WTC11 (cell line): ENCODE results near the gene ZNF564. TPM values are rescaled to one million over a fixed set of nuclear protein-coding genes. Genes with fewer than 3 reads are reported as not detected.

ENCODE experiments used
- ARID4B ChIP-seq: sonication (generic); formaldehyde crosslinking; IDR thresholded peaks from 2 replicates; pipeline ENCODE4 v1.8.0; 2023; ENCODE audit warnings: missing genetic modification reagents, mild to moderate bottlenecking, borderline replicate concordance
- ATF6 ChIP-seq: sonication (generic); formaldehyde crosslinking; IDR thresholded peaks from 2 replicates; pipeline ENCODE4 v1.8.1; 2023; ENCODE audit warnings: mild to moderate bottlenecking, missing genetic modification reagents
- CREB1 ChIP-seq: sonication (generic); formaldehyde crosslinking; IDR thresholded peaks from 2 replicates; pipeline ENCODE4 v1.8.0; 2023; ENCODE audit warnings: mild to moderate bottlenecking, missing genetic modification reagents
- E2F1 ChIP-seq: sonication (generic); formaldehyde crosslinking; IDR thresholded peaks from 2 replicates; pipeline ENCODE4 v1.8.0; 2022; ENCODE audit warnings: mild to moderate bottlenecking, missing genetic modification reagents
- ELF4 ChIP-seq: sonication (generic); formaldehyde crosslinking; IDR thresholded peaks from 2 replicates; pipeline ENCODE4 v1.8.1; 2022; ENCODE audit warnings: low read depth, mild to moderate bottlenecking, moderate library complexity, missing genetic modification reagents
- ESRRA ChIP-seq: sonication (generic); formaldehyde crosslinking; IDR thresholded peaks from 2 replicates; pipeline ENCODE4 v1.8.1; 2022; ENCODE audit warnings: mild to moderate bottlenecking, missing genetic modification reagents, borderline replicate concordance
- ETV6 ChIP-seq: sonication (generic); formaldehyde crosslinking; IDR thresholded peaks from 2 replicates; pipeline ENCODE4 v1.8.1; 2022; ENCODE audit warnings: mild to moderate bottlenecking, missing genetic modification reagents
- FOXK1 ChIP-seq: sonication (generic); formaldehyde crosslinking; IDR thresholded peaks from 2 replicates; pipeline ENCODE4 v1.8.0; 2022; ENCODE audit warnings: mild to moderate bottlenecking, moderate library complexity, missing genetic modification reagents
- FOXP1 ChIP-seq: sonication (generic); formaldehyde crosslinking; IDR thresholded peaks from 2 replicates; pipeline ENCODE4 v1.8.0; 2022; ENCODE audit warnings: missing genetic modification reagents, mild to moderate bottlenecking, moderate library complexity, borderline replicate concordance
- GRHL2 ChIP-seq: fragments of 250-450 bp; sonication (Bioruptor Pico); IDR thresholded peaks from 2 replicates; pipeline ENCODE4 v1.8.0; 2022; ENCODE audit warnings: mild to moderate bottlenecking, moderate library complexity; ENCODE audit not compliant: insufficient replicate concordance, severe bottlenecking
- GTF2I ChIP-seq: fragments of 250-450 bp; sonication (Bioruptor Pico); conservative IDR thresholded peaks from 2 replicates; pipeline ENCODE4 v1.4.0; 2021; ENCODE audit warnings: mild to moderate bottlenecking
- HMGA2 ChIP-seq: fragments of 250-450 bp; sonication (Bioruptor Pico); IDR thresholded peaks from 2 replicates; pipeline ENCODE4 v1.4.0; 2021; ENCODE audit warnings: mild to moderate bottlenecking, moderate library complexity
- JAZF1 ChIP-seq: fragments of 250-450 bp; sonication (Bioruptor Pico); IDR thresholded peaks from 2 replicates; pipeline ENCODE4 v1.9.0; 2021; ENCODE audit warnings: moderate library complexity, mild to moderate bottlenecking, inconsistent platforms
- MXD4 ChIP-seq: fragments of 250-450 bp; sonication (Bioruptor Pico); IDR thresholded peaks from 2 replicates; pipeline ENCODE4 v1.8.0; 2021; ENCODE audit warnings: mild to moderate bottlenecking, moderate library complexity, borderline replicate concordance
- NFE2L1 ChIP-seq: sonication (generic); formaldehyde crosslinking; IDR thresholded peaks from 2 replicates; pipeline ENCODE4 v1.8.1; 2023; ENCODE audit warnings: missing genetic modification reagents
- NFYB ChIP-seq: sonication (generic); formaldehyde crosslinking; conservative IDR thresholded peaks from 2 replicates; pipeline ENCODE4 v1.8.0; 2022; ENCODE audit warnings: low read depth, missing genetic modification reagents
- NR2C2 ChIP-seq: sonication (generic); formaldehyde crosslinking; IDR thresholded peaks from 2 replicates; pipeline ENCODE4 v1.8.0; 2022; ENCODE audit warnings: mild to moderate bottlenecking, missing genetic modification reagents
- RELA ChIP-seq: sonication (generic); formaldehyde crosslinking; IDR thresholded peaks from 2 replicates; pipeline ENCODE4 v1.8.1; 2022; ENCODE audit warnings: missing genetic modification reagents, mild to moderate bottlenecking, borderline replicate concordance
- TCF7 ChIP-seq: sonication (generic); formaldehyde crosslinking; IDR thresholded peaks from 2 replicates; pipeline ENCODE4 v1.8.0; 2022; ENCODE audit warnings: mild to moderate bottlenecking, low read depth, missing genetic modification reagents, moderate library complexity
- ZNF121 ChIP-seq: sonication (generic); formaldehyde crosslinking; IDR thresholded peaks from 2 replicates; pipeline ENCODE4 v1.8.0; 2023; ENCODE audit warnings: missing genetic modification reagents
- ZNF232 ChIP-seq: sonication (generic); formaldehyde crosslinking; IDR thresholded peaks from 2 replicates; pipeline ENCODE4 v1.8.0; 2022; ENCODE audit warnings: mild to moderate bottlenecking, missing genetic modification reagents
- ZNF281 ChIP-seq: sonication (generic); formaldehyde crosslinking; IDR thresholded peaks from 2 replicates; pipeline ENCODE4 v1.8.0; 2023; ENCODE audit warnings: mild to moderate bottlenecking, missing genetic modification reagents
- ZNF396 ChIP-seq: fragments of 250-450 bp; sonication (Bioruptor Pico); IDR thresholded peaks from 2 replicates; pipeline ENCODE4 v1.8.0; 2021; ENCODE audit warnings: mild to moderate bottlenecking, moderate library complexity, borderline replicate concordance
- ZNF425 ChIP-seq: fragments of 250-450 bp; sonication (Bioruptor Pico); conservative IDR thresholded peaks from 2 replicates; pipeline ENCODE4 v1.9.0; 2021; ENCODE audit warnings: mild to moderate bottlenecking
- total RNA-seq: library from RNA; stranded (reverse); gene quantifications from 3 replicates; pipeline ENCODE4 v1.2.3, GENCODE V29; 2021
- TF ChIP-seq, protein P1 (sequence below): sonication (generic); formaldehyde crosslinking; IDR thresholded peaks from 2 replicates; pipeline ENCODE4 v1.8.0; 2022; ENCODE audit warnings: mild to moderate bottlenecking, missing genetic modification reagents
- TF ChIP-seq, protein P2 (sequence below): sonication (generic); formaldehyde crosslinking; IDR thresholded peaks from 2 replicates; pipeline ENCODE4 v1.8.0; 2022; ENCODE audit warnings: mild to moderate bottlenecking, missing genetic modification reagents

The ZNF564 gene
- total RNA-seq, 1 experiment from 2014 or later, result 11.1 TPM

DNA sequence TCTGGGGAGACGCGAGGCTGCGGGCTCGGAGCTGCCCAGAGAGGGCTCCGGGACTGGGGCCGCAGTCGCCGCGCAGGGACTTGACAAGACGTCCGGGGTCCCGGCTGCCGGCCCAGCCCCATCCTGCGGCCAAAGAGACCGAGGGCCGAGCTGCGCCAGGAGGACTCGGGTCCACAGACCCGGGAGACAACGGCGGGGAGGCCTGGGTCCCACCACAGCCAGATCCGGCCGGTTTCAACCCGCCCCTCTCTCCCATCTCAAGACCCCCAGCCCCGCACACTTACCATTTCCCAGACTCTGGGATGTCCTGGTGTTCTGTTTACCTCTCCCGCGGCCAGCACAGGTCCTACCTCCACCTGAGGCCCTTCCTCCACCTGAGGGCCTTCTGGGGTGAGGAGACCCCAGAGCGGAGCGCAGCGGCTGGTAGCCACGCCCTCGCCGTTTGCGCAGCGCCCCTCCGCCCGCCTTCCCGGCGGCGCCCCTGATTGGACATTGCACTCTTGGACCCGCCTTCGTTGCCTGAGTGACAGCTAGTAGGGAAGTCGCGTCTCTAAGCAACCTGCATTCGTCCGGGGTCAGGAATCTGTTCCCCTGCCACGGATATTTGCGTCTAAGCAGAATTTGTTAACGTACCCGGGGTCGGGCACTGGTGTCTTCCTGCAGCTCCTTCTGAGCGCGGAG is 66.8 kb downstream of the ZNF564 start, which contains the start of gene ZNF709 (continued):
- TF ChIP-seq E2F1 (CRISPR knock-in tag) (no peak), TCF7 (0 out of 2 replicates have a peak, but pooled peaks have one; percentile 48), JAZF1 (no peak), ATF6 (CRISPR knock-in tag) (no peak), ZNF396 (CRISPR knock-in tag) (no peak), ZNF121 (CRISPR knock-in tag) (no peak), FOXP1 (peak; percentile 45; the same call in 1 of the 2 replicates), ELF4 (no peak), MXD4 (CRISPR knock-in tag) (no peak), GRHL2 (CRISPR knock-in tag) (no peak), GTF2I (CRISPR knock-in tag) (no peak), NFYB (CRISPR knock-in tag) (peak; percentile 76), ZNF281 (0 out of 2 replicates have a peak, but pooled peaks have one; percentile 12), ARID4B (CRISPR knock-in tag) (peak; percentile 58; the same call in 1 of the 2 replicates), ESRRA (CRISPR knock-in tag) (0 out of 2 replicates have a peak, but pooled peaks have one; percentile 45), RELA (peak; percentile 61; the same call in 1 of the 2 replicates), NFE2L1 (no peak), HMGA2 (CRISPR knock-in tag) (no peak), NR2C2 (CRISPR knock-in tag) (no peak), ZNF425 (CRISPR knock-in tag) (no peak), CREB1 (CRISPR knock-in tag) (no peak), ETV6 (CRISPR knock-in tag) (peak; percentile 73; the same call in 1 of the 2 replicates), FOXK1 (CRISPR knock-in tag) (peak; percentile 89), ZNF232 (0 out of 2 replicates have a peak, but pooled peaks have one; percentile 26)
- TF ChIP-seq, protein P1, sequence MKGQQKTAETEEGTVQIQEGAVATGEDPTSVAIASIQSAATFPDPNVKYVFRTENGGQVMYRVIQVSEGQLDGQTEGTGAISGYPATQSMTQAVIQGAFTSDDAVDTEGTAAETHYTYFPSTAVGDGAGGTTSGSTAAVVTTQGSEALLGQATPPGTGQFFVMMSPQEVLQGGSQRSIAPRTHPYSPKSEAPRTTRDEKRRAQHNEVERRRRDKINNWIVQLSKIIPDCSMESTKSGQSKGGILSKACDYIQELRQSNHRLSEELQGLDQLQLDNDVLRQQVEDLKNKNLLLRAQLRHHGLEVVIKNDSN (CRISPR knock-in tag), result peak; percentile 15; the same call in 1 of the 2 replicates
- TF ChIP-seq, protein P2, sequence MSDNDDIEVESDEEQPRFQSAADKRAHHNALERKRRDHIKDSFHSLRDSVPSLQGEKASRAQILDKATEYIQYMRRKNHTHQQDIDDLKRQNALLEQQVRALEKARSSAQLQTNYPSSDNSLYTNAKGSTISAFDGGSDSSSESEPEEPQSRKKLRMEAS (CRISPR knock-in tag), result peak; percentile 52; the same call in 1 of the 2 replicates
